GM12872 (cell line): Measurements from ENCODE around the gene RTRAF.
A peak's percentile ranks its signal among the peaks of the same experiment; 100 is the strongest.

Experiments used
- TF ChIP-seq, protein P1 (sequence below): IDR thresholded peaks from 3 replicates; pipeline ENCODE4 v1.5.1; 2011; ENCODE audit warnings: low read depth, mild to moderate bottlenecking, low read length, moderate library complexity; ENCODE audit not compliant: insufficient read depth

Gene RTRAF

DNA sequence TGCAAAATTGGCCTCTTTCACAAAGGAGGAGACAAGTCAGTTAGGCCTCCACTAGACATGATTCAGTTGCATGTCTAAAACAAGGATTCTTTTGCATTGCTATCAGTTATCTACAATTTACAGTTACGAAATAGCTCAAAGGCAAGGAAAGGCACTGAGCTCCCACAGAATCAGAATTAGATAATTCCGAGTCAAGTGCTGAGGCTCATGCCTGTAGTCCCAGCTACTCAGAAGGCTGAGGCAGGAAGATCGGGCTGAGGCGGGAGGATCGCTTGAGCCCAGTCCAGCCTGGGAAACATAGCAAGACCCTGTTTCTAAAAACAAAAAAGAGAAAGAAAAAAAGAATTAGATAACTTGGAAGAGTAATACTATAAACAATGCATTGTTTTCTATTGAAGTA is 12.3 kb upstream of the RTRAF start:
- TF ChIP-seq, protein P1, sequence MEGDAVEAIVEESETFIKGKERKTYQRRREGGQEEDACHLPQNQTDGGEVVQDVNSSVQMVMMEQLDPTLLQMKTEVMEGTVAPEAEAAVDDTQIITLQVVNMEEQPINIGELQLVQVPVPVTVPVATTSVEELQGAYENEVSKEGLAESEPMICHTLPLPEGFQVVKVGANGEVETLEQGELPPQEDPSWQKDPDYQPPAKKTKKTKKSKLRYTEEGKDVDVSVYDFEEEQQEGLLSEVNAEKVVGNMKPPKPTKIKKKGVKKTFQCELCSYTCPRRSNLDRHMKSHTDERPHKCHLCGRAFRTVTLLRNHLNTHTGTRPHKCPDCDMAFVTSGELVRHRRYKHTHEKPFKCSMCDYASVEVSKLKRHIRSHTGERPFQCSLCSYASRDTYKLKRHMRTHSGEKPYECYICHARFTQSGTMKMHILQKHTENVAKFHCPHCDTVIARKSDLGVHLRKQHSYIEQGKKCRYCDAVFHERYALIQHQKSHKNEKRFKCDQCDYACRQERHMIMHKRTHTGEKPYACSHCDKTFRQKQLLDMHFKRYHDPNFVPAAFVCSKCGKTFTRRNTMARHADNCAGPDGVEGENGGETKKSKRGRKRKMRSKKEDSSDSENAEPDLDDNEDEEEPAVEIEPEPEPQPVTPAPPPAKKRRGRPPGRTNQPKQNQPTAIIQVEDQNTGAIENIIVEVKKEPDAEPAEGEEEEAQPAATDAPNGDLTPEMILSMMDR = no peak

DNA sequence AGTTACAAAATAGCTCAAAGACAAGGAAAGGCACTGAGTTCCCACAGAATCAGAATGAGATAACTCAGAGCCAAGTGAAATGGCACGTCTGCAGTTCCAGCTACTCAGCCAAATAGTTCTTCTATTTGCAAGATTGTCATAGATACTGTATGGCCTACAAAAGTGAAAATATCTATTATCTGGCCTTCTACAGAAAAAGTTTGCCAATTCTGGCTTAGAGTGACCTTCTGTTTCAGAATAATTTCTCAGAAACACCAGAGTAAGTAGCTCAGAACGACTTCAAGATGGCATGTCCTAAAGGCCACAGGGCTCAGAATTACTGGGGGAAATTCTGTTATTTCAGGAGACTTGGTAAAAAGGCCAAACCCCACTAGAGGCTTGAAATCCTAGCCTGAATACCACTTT is 10.7 kb upstream of the RTRAF start:
- TF ChIP-seq, protein P1 = no peak

DNA sequence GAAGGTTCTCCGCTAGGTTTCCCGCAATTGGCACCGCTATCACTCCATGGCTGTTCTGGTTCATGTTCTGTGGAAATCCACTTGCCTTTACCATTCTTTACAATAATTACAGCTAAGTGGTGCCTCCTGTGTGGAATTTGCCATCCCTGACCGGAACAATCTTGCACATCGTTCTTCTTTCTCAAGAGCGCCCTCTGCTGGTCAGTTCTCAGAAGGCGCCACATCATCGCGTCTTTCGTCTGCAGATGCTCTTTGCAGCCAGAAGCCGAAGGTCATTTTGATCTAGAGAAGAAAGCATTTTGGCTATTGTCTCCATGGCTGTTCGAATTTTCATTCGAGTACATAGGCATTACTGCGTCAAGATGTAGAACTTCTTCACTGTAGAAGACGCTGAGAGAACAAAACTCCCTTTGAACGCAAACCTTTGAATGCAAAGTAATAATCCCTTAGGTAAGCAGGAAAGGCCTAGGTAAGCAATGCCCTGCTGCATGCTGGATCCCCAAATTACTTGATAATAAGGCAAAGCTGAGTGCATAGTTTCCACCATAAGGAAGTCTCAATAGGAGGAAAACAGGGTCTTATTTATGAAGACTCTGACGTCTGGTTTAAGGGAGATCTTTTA is 10.1 kb upstream of the RTRAF start:
- TF ChIP-seq, protein P1 = peak; percentile 88

DNA sequence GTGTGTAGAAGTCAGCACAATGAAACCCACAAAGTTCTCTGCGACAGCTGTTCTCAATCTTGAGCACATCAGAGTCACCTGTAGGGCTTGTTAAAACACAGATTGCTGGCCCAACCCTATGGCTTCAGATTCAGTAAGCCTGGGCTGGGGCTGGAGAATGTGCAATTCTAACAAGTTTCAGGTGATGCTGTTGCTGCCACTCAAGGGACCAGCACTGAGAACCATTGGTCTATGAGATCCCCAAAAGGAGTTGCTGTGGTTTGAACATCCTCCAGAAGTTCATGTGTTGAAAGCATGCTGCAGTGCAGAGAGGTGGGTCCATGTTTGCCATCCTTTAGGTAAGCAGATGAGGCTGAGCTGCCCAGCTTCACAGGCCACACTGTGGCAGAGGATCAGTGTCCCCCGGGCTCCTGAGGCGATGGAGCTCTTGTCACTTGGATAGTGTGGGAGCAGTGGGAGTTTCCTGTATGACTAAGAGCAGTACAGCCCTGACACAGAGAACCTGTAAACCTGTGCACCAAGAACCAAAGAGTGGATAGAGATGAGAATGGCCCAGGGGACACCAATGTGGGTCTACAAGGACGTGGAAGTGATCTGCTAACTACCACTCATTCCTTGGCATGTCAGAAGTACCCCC is 8.0 kb upstream of the RTRAF start:
- TF ChIP-seq, protein P1 = no peak

DNA sequence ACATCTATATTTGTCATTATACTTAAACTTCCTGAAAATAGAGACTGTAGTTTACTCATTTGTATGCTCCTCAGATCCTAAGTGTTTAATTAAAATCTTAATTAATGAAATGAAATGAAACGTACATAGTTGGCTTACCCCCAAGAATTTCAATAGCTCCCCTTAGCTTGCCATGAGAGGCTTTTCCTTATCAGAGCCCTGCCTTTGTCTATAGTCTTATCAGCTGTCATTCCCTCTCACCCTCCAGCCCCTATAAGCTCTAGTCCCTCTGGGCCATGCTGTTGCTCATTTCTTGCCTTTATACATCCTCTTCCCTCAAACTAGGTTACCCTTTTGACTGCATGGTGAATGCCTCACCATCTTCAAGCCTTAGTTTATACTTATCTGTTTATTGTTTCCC is 1.1 kb upstream of the RTRAF start:
- TF ChIP-seq, protein P1 = no peak

DNA sequence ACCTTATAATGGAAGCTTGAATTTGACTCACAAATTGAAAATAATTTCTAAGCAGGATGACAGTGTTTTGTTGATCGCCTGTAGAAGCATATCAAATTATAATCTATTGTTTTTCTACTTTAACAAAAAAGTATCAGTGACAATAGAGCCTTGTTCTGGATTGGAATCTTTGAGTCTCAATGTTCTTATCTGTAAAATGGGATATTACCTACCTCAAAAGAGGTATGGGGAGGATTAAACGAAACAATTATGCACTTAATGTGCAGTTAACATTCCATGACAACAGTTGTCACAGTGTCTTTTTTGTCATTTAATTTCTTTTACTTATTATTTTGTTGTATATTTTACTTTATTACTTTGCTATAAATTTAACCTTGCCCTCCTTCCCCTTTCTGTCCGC is 1.1 kb downstream of the RTRAF start:
- TF ChIP-seq, protein P1 = no peak

DNA sequence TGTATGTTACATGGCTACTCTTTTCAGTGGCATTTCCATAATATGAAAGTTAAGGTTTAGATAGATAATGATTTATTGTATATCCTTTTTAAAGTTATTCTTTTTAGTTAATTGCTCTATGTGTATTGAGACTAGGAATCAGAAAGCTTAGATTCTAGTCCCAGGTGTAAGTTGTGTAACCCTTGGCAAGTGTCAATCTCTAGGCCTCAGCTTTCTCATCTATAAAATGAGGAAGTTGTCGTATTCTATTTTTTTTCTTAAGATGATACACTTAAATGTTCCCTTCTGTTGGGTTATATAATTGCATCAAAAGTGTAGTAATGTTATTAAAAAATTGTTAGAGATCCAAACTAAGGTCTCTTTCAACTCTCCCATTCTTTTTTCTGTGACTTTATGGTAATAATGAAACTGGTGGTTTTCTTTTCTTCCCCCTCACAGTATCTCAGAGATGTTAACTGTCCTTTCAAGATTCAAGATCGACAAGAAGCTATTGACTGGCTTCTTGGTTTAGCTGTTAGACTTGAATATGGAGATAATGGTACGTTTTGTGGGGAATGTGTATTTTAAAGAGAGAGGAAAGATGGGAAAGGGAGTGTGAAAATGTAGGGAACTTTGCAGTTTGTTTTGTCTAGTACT is 4.1 kb downstream of the RTRAF start:
- TF ChIP-seq, protein P1 = no peak
